ENCODE results near the gene DCST2. TPM values are rescaled to one million over a fixed set of nuclear protein-coding genes. Genes with fewer than 3 reads are reported as not detected.

The DCST2 gene
- total RNA-seq, 1 experiment from 2014 or later, result 0.18 TPM

- H3K4me3 ChIP-seq (ENCODE audit: low read length), result no peak overlapping the region
- H3K79me2 ChIP-seq (ENCODE audit: low read length), result peaks cover 14% of the 10 kb centered on the region
- ChIA-PET POLR2A (ENCODE audit: unreplicated experiment) (no interaction called here), CTCF (no interaction called here)
- intact Hi-C loops (cut with micrococcal nuclease), result no loop called here
- H4K20me1 ChIP-seq (ENCODE audit: low read length), result no peaks in the 10 kb centered on the region
- H3K4me1 ChIP-seq (ENCODE audit: insufficient read depth, low read length), result peaks cover 30% of the 10 kb centered on the region
- TF ChIP-seq CTCF (conservative IDR thresholded peaks at IDR 0.05; ENCODE audit: low read depth, low read length) (no peak), EZH2 (IDR thresholded peaks at IDR 0.05; ENCODE audit: low read length, unreplicated experiment) (no peak), EZH2phosphoT487 (IDR thresholded peaks at IDR 0.05; ENCODE audit: borderline replicate concordance, low read length) (no peak)
- no peaks in the 10 kb centered on the region for H3F3A ChIP-seq (ENCODE audit: low read length, unreplicated experiment)
- no TSS peak for BruUV-seq (replicated peaks)
- H3K9ac ChIP-seq (ENCODE audit: low read length), result no peak overlapping the region
- no peaks in the 10 kb centered on the region for H3K27me3 ChIP-seq (ENCODE audit: low read length)
- no peak overlapping the region for H3K4me2 ChIP-seq (ENCODE audit: low read length)
- no peak overlapping the region for H3K27ac ChIP-seq (ENCODE audit: low read length)
- ATAC-seq (no peak), DNase-seq (no peak)
- H2AFZ ChIP-seq (ENCODE audit: low read length), result no peak overlapping the region
- H3K9me2 ChIP-seq (replicated peaks; ENCODE audit: low read length), result no peaks in the 10 kb centered on the region
- H3K9me3 ChIP-seq (ENCODE audit: low read length), result no peaks in the 10 kb centered on the region
- peaks cover 4% of the 10 kb centered on the region; the same call in 1 of the 2 replicates for H3K36me3 ChIP-seq (ENCODE audit: low read depth, low read length)
These were observed 33.2 kb upstream of the DCST2 start for GRCh38 chr1:155066777-155067176.

- no peaks in the 10 kb centered on the region for H3F3A ChIP-seq (ENCODE audit: low read length, unreplicated experiment)
- H3K4me2 ChIP-seq (ENCODE audit: low read length), result peak overlapping the region; percentile 82
- H3K79me2 ChIP-seq (ENCODE audit: low read length), result peaks cover 14% of the 10 kb centered on the region
- H2AFZ ChIP-seq (ENCODE audit: low read length), result no peak overlapping the region
- BruUV-seq (replicated peaks), result no TSS peak
- H3K27ac ChIP-seq (ENCODE audit: low read length), result no peak overlapping the region
- no peaks in the 10 kb centered on the region for H4K20me1 ChIP-seq (ENCODE audit: low read length)
- H3K4me1 ChIP-seq (ENCODE audit: insufficient read depth, low read length), result peaks cover 21% of the 10 kb centered on the region
- ChIA-PET POLR2A (ENCODE audit: unreplicated experiment) (no interaction called here), CTCF (interaction anchor here (0.8 kb wide), 1 partner anchor 10 kb away, joined by 3 read pairs; no protein-coding TSS in a partner anchor)
- no peak for TF ChIP-seq CTCF (conservative IDR thresholded peaks at IDR 0.05; ENCODE audit: low read depth, low read length)
- no peak for TF ChIP-seq EZH2 (IDR thresholded peaks at IDR 0.05; ENCODE audit: low read length, unreplicated experiment)
- no peaks in the 10 kb centered on the region for H3K27me3 ChIP-seq (ENCODE audit: low read length)
- H3K36me3 ChIP-seq (ENCODE audit: low read depth, low read length), result peaks cover 7% of the 10 kb centered on the region; the same call in 1 of the 2 replicates
- no peak for DNase-seq
- H3K9ac ChIP-seq (ENCODE audit: low read length), result no peak overlapping the region
- intact Hi-C loops (cut with micrococcal nuclease), result loop anchor here (5.0 kb wide), 1 partner anchor 93 kb away; the partner anchor contains the start of genes CKS1B and SHC1
- peak overlapping the region; percentile 76 for H3K4me3 ChIP-seq (ENCODE audit: low read length)
- H3K9me3 ChIP-seq (ENCODE audit: low read length), result no peaks in the 10 kb centered on the region
- ATAC-seq, result no peak
- no peaks in the 10 kb centered on the region for H3K9me2 ChIP-seq (replicated peaks; ENCODE audit: low read length)
These were observed 31.4 kb upstream of the DCST2 start for GRCh38 chr1:155064832-155065429.

Measured in PC-3 (cell line).